GM19455 (cell line): ENCODE measurements around the gene CYP3A7.
"Not testable (repeated sequence)": the region's sequence is repeated elsewhere in the genome, so short reads cannot be mapped to it uniquely, and the experiment has no call there.

Source experiments
- ATAC-seq: cut with Tn5 transposase; IDR thresholded peaks from one replicate; pipeline ENCODE4 v1.9.1; 2021; ENCODE audit not compliant: unreplicated experiment

Gene CYP3A7

GRCh38 chr7:99734987-99735386 is at the start of gene CYP3A7:
CYP3A7 (minus strand) TSS chr7:99735196; CDS start chr7:99735093, 103 bp downstream.
- no peak for ATAC-seq

GRCh38 chr7:99784007-99784406 is 49.0 kb upstream of the CYP3A7 start, which contains the start of gene CYP3A4:
CYP3A4 (minus strand) TSS chr7:99784184; CDS start chr7:99784081, 103 bp downstream.
- ATAC-seq, result no peak

- ATAC-seq, result no peak
Observed at GRCh38 chr7:99782012-99782953, 47.3 kb upstream of the CYP3A7 start.

GRCh38 chr7:99780588-99780987 is 45.6 kb upstream of the CYP3A7 start:
- no peak for ATAC-seq

GRCh38 chr7:99779949-99780348 is 45.0 kb upstream of the CYP3A7 start:
- ATAC-seq, result no peak

GRCh38 chr7:99778880-99779279 is 43.9 kb upstream of the CYP3A7 start:
- ATAC-seq, result no peak

GRCh38 chr7:99773395-99773794 is 38.4 kb upstream of the CYP3A7 start:
- ATAC-seq, result not testable (repeated sequence)

- ATAC-seq, result no peak
Observed at GRCh38 chr7:99772565-99772964, 37.6 kb upstream of the CYP3A7 start.

GRCh38 chr7:99769494-99769893 is 34.5 kb upstream of the CYP3A7 start:
- not testable (repeated sequence) for ATAC-seq

GRCh38 chr7:99768471-99768870 is 33.5 kb upstream of the CYP3A7 start:
- no peak for ATAC-seq

GRCh38 chr7:99767662-99768061 is 32.7 kb upstream of the CYP3A7 start:
- ATAC-seq, result no peak

GRCh38 chr7:99766484-99767099 is 31.6 kb upstream of the CYP3A7 start:
- no peak for ATAC-seq

- ATAC-seq, result no peak
Observed at GRCh38 chr7:99764478-99764877, 29.5 kb upstream of the CYP3A7 start.

- no peak for ATAC-seq
Observed at GRCh38 chr7:99762680-99763327, 27.8 kb upstream of the CYP3A7 start.

- no peak for ATAC-seq
Observed at GRCh38 chr7:99755085-99755484, 20.1 kb upstream of the CYP3A7 start.

- ATAC-seq, result no peak
Observed at GRCh38 chr7:99752356-99752755, 17.4 kb upstream of the CYP3A7 start.

GRCh38 chr7:99751322-99752052 is 16.5 kb upstream of the CYP3A7 start:
- ATAC-seq, result not testable (repeated sequence)

GRCh38 chr7:99748846-99749579 is 14.0 kb upstream of the CYP3A7 start:
- ATAC-seq, result no peak

- not testable (repeated sequence) for ATAC-seq
Observed at GRCh38 chr7:99746915-99747314, 11.9 kb upstream of the CYP3A7 start.

GRCh38 chr7:99745395-99745794 is 10.4 kb upstream of the CYP3A7 start:
- not testable (repeated sequence) for ATAC-seq
